ENCODE measurements around the gene POC1A. TPM values are rescaled to one million over a fixed set of nuclear protein-coding genes. Genes with fewer than 3 reads are reported as not detected.
"Not testable (repeated sequence)": the region's sequence is repeated elsewhere in the genome, so short reads cannot be mapped to it uniquely, and the experiment has no call there.

Gene POC1A
- polyA plus RNA-seq, 2 donors = 1.7 to 5.2 TPM

- no peaks in the 10 kb centered on the region for H3K27me3 ChIP-seq (ENCODE audit: control insufficient read depth in 1 of 2, insufficient read depth in 2 of 2, low read length in 2 of 2)
- no peaks in the 10 kb centered on the region for H3K36me3 ChIP-seq (ENCODE audit: control insufficient read depth in 2 of 2, insufficient read depth in 2 of 2, low read length in 1 of 2)
- no peak overlapping the region for H3K27ac ChIP-seq (ENCODE audit: low read depth in 2 of 2, low read length in 1 of 2)
- H3K4me1 ChIP-seq (ENCODE audit: control insufficient read depth in 2 of 2, insufficient read depth in 2 of 2, low read length in 1 of 2) = peaks cover 0 to 42% of the 10 kb centered on the region in 2 donors
- H3K4me3 ChIP-seq (ENCODE audit: low read depth in 1 of 2, low read length in 2 of 2) = no peak overlapping the region
- H3K9me3 ChIP-seq (ENCODE audit: control insufficient read depth in 2 of 2, insufficient read depth in 1 of 2, low read depth in 1 of 2, low read length in 1 of 2) = no peaks in the 10 kb centered on the region
- WGBS, 2 donors = 80 to 87% methylated on average over 8 of the region's 8 CpGs
Measured at GRCh38 chr3:52040600-52040999, 113.6 kb downstream of the POC1A start.

DNA sequence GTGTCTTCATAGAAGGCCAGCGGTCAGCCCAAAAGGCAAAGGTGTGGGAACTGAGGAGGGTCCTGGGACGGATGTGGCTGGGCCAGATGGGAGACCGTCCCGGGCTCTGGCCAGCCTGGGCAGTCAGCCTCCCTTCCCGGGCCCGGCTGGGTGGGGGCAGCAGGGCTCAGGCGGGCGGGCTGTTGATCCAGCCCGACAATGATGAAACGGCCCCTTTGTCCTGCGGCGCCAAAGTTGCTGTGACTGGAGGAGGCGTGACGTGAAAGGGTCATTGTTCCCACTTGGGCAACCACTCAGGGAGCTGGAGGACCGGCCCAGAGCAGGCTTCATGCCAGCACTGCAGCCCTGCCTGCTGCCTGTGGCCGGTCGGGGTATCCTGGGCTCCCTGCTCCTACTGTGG lies 114.4 kb downstream of the POC1A start:
- no peaks in the 10 kb centered on the region for H3K36me3 ChIP-seq (ENCODE audit: control insufficient read depth in 2 of 2, insufficient read depth in 2 of 2, low read length in 1 of 2)
- H3K9me3 ChIP-seq (ENCODE audit: control insufficient read depth in 2 of 2, insufficient read depth in 1 of 2, low read depth in 1 of 2, low read length in 1 of 2) = no peaks in the 10 kb centered on the region
- no peak overlapping the region for H3K4me3 ChIP-seq (ENCODE audit: low read depth in 1 of 2, low read length in 2 of 2)
- H3K4me1 ChIP-seq (ENCODE audit: control insufficient read depth in 2 of 2, insufficient read depth in 2 of 2, low read length in 1 of 2) = peaks cover 0 to 34% of the 10 kb centered on the region in 2 donors
- 40 to 45% methylated on average over 17 of the region's 17 CpGs for WGBS, 2 donors
- peak overlapping the region in 1 of 2 donors; percentile 5 for H3K27ac ChIP-seq (ENCODE audit: low read depth in 2 of 2, low read length in 1 of 2)
- no peaks in the 10 kb centered on the region for H3K27me3 ChIP-seq (ENCODE audit: control insufficient read depth in 1 of 2, insufficient read depth in 2 of 2, low read length in 2 of 2)

DNA sequence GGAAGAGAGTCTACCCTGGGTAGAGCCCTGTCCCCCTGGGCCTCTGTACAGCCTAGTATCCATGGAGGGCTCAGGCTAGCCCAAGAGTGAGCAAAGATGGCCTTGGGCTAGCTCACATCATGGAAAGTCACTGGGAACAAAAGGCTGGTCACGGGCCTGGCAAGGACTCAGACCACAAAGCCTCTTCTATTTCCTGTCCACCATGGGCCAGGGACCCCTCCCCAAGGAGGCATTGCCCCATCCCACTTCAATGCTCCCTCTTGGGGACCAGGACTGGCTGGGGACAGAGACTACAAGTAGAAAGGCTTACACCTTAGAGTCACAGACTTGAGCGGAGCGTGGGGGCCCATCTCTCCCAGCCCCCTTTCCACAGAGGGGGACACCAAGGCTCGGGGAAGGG lies 114.8 kb downstream of the POC1A start:
- Histone ChIP-seq H3K27ac (ENCODE audit: low read depth in 2 of 2, low read length in 1 of 2) (peak overlapping the region in 1 of 2 donors; percentile 5), H3K27me3 (ENCODE audit: control insufficient read depth in 1 of 2, insufficient read depth in 2 of 2, low read length in 2 of 2) (no peaks in the 10 kb centered on the region), H3K9me3 (ENCODE audit: control insufficient read depth in 2 of 2, insufficient read depth in 1 of 2, low read depth in 1 of 2, low read length in 1 of 2) (no peaks in the 10 kb centered on the region), H3K4me3 (ENCODE audit: low read depth in 1 of 2, low read length in 2 of 2) (no peak overlapping the region), H3K4me1 (ENCODE audit: control insufficient read depth in 2 of 2, insufficient read depth in 2 of 2, low read length in 1 of 2) (peaks cover 0 to 33% of the 10 kb centered on the region in 2 donors), H3K36me3 (ENCODE audit: control insufficient read depth in 2 of 2, insufficient read depth in 2 of 2, low read length in 1 of 2) (no peaks in the 10 kb centered on the region)
- WGBS, 2 donors = 81 to 84% methylated on average over 4 of the region's 4 CpGs

- H3K9me3 ChIP-seq (ENCODE audit: control insufficient read depth in 2 of 2, insufficient read depth in 1 of 2, low read depth in 1 of 2, low read length in 1 of 2) = no peaks in the 10 kb centered on the region
- H3K4me3 ChIP-seq (ENCODE audit: low read depth in 1 of 2, low read length in 2 of 2) = no peak overlapping the region
- peaks cover 0 to 28% of the 10 kb centered on the region in 2 donors for H3K4me1 ChIP-seq (ENCODE audit: control insufficient read depth in 2 of 2, insufficient read depth in 2 of 2, low read length in 1 of 2)
- H3K27ac ChIP-seq (ENCODE audit: low read depth in 2 of 2, low read length in 1 of 2) = no peak overlapping the region
- H3K27me3 ChIP-seq (ENCODE audit: control insufficient read depth in 1 of 2, insufficient read depth in 2 of 2, low read length in 2 of 2) = no peaks in the 10 kb centered on the region
- H3K36me3 ChIP-seq (ENCODE audit: control insufficient read depth in 2 of 2, insufficient read depth in 2 of 2, low read length in 1 of 2) = no peaks in the 10 kb centered on the region
- 40 to 76% methylated on average over 6 of the region's 6 CpGs for WGBS, 2 donors
Measured at GRCh38 chr3:52038227-52038626, 116.0 kb downstream of the POC1A start.

DNA sequence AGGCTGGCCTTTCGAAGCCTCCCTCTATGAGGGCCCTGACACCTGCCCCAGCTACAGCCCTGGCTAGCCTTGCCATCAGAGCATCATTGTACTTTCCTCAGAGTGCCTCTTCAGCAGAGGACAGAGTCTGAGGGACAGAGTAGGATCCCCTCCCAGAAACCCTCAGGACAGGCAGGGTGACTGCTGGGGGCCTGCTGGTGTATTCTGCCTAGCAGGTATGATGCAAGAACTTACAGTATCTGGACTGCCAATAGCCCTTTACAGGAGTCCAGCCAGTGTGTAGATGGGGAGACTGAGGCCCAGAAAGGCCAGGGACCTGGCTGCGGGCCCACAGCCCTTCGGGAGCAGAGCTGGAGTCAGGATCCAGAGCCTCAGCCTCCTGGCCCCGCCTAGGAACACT lies 116.9 kb downstream of the POC1A start:
- Histone ChIP-seq H3K27me3 (ENCODE audit: control insufficient read depth in 1 of 2, insufficient read depth in 2 of 2, low read length in 2 of 2) (no peaks in the 10 kb centered on the region), H3K27ac (ENCODE audit: low read depth in 2 of 2, low read length in 1 of 2) (no peak overlapping the region), H3K4me3 (ENCODE audit: low read depth in 1 of 2, low read length in 2 of 2) (no peak overlapping the region), H3K4me1 (ENCODE audit: control insufficient read depth in 2 of 2, insufficient read depth in 2 of 2, low read length in 1 of 2) (peaks cover 0 to 35% of the 10 kb centered on the region in 2 donors), H3K9me3 (ENCODE audit: control insufficient read depth in 2 of 2, insufficient read depth in 1 of 2, low read depth in 1 of 2, low read length in 1 of 2) (no peaks in the 10 kb centered on the region), H3K36me3 (ENCODE audit: control insufficient read depth in 2 of 2, insufficient read depth in 2 of 2, low read length in 1 of 2) (no peaks in the 10 kb centered on the region)
- WGBS, 2 donors = 78 to 87% methylated on average over 4 of the region's 4 CpGs

DNA sequence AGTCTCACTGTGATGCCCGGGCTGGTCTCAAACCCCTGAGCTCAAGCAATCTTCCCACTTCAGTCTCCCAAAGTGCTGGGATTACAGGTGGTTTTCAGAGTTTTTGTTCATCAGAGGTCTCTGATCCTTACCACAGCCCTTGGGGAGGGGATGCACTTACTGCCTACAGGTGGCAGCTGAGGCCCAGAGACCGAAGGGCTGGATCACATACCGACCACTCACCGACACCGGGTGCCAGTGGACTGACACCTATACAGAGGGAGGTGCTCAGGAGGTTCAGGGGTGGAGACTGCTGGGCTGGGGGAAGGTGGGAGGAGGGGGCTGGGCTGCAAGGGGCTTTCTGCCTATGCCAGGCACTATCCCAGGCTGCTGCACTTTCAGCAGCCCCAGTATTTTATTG lies 117.4 kb downstream of the POC1A start:
- Histone ChIP-seq H3K4me1 (ENCODE audit: control insufficient read depth in 2 of 2, insufficient read depth in 2 of 2, low read length in 1 of 2) (peaks cover 0 to 35% of the 10 kb centered on the region in 2 donors), H3K4me3 (ENCODE audit: low read depth in 1 of 2, low read length in 2 of 2) (no peak overlapping the region), H3K27me3 (ENCODE audit: control insufficient read depth in 1 of 2, insufficient read depth in 2 of 2, low read length in 2 of 2) (no peaks in the 10 kb centered on the region), H3K36me3 (ENCODE audit: control insufficient read depth in 2 of 2, insufficient read depth in 2 of 2, low read length in 1 of 2) (no peaks in the 10 kb centered on the region), H3K9me3 (ENCODE audit: control insufficient read depth in 2 of 2, insufficient read depth in 1 of 2, low read depth in 1 of 2, low read length in 1 of 2) (no peaks in the 10 kb centered on the region), H3K27ac (ENCODE audit: low read depth in 2 of 2, low read length in 1 of 2) (no peak overlapping the region)
- WGBS, 2 donors = 42 to 48% methylated on average over 5 of the region's 5 CpGs

- no peaks in the 10 kb centered on the region for H3K9me3 ChIP-seq (ENCODE audit: control insufficient read depth in 2 of 2, insufficient read depth in 1 of 2, low read depth in 1 of 2, low read length in 1 of 2)
- H3K36me3 ChIP-seq (ENCODE audit: control insufficient read depth in 2 of 2, insufficient read depth in 2 of 2, low read length in 1 of 2) = no peaks in the 10 kb centered on the region
- H3K4me1 ChIP-seq (ENCODE audit: control insufficient read depth in 2 of 2, insufficient read depth in 2 of 2, low read length in 1 of 2) = peaks cover 0 to 35% of the 10 kb centered on the region in 2 donors
- no peak overlapping the region for H3K27ac ChIP-seq (ENCODE audit: low read depth in 2 of 2, low read length in 1 of 2)
- no peak overlapping the region for H3K4me3 ChIP-seq (ENCODE audit: low read depth in 1 of 2, low read length in 2 of 2)
- H3K27me3 ChIP-seq (ENCODE audit: control insufficient read depth in 1 of 2, insufficient read depth in 2 of 2, low read length in 2 of 2) = no peaks in the 10 kb centered on the region
- WGBS, 2 donors = 55 to 66% methylated on average over 5 of the region's 5 CpGs
Measured at GRCh38 chr3:52036222-52036694, 118.0 kb downstream of the POC1A start.

DNA sequence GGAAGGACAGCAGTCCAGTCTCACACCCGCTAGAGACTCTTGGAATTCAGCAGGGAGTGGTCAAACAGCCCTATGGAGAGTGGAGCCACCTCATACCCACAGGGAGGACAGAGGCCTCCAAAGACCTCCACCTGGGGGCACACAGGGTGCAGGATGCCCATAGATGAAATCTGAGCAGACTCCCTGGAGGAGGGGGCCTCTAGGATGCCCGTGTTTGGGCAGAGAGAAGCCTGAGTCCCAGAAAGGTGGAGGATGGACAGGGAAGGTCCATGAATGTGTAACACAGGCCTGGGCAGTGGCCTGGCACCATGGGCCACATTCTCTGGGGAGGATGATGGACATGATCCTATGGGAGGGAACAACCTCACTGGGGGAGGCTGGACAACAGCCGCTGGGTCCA lies 119.6 kb downstream of the POC1A start:
- no peak overlapping the region for H3K27ac ChIP-seq (ENCODE audit: low read depth in 2 of 2, low read length in 1 of 2)
- H3K4me1 ChIP-seq (ENCODE audit: control insufficient read depth in 2 of 2, insufficient read depth in 2 of 2, low read length in 1 of 2) = peaks cover under 1 to 37% of the 10 kb centered on the region in 2 donors
- H3K4me3 ChIP-seq (ENCODE audit: low read depth in 1 of 2, low read length in 2 of 2) = no peak overlapping the region
- H3K9me3 ChIP-seq (ENCODE audit: control insufficient read depth in 2 of 2, insufficient read depth in 1 of 2, low read depth in 1 of 2, low read length in 1 of 2) = no peaks in the 10 kb centered on the region
- H3K27me3 ChIP-seq (ENCODE audit: control insufficient read depth in 1 of 2, insufficient read depth in 2 of 2, low read length in 2 of 2) = no peaks in the 10 kb centered on the region
- 83 to 95% methylated on average over 3 of the region's 3 CpGs for whole genome bisulfite sequencing, 2 donors
- no peaks in the 10 kb centered on the region for H3K36me3 ChIP-seq (ENCODE audit: control insufficient read depth in 2 of 2, insufficient read depth in 2 of 2, low read length in 1 of 2)

GRCh38 chr3:52034212-52034611 lies 120.0 kb downstream of the POC1A start:
- Histone ChIP-seq H3K9me3 (ENCODE audit: control insufficient read depth in 2 of 2, insufficient read depth in 1 of 2, low read depth in 1 of 2, low read length in 1 of 2) (no peaks in the 10 kb centered on the region), H3K27ac (ENCODE audit: low read depth in 2 of 2, low read length in 1 of 2) (no peak overlapping the region), H3K36me3 (ENCODE audit: control insufficient read depth in 2 of 2, insufficient read depth in 2 of 2, low read length in 1 of 2) (no peaks in the 10 kb centered on the region), H3K4me3 (ENCODE audit: low read depth in 1 of 2, low read length in 2 of 2) (no peak overlapping the region), H3K4me1 (ENCODE audit: control insufficient read depth in 2 of 2, insufficient read depth in 2 of 2, low read length in 1 of 2) (peaks cover 4 to 32% of the 10 kb centered on the region in 2 donors), H3K27me3 (ENCODE audit: control insufficient read depth in 1 of 2, insufficient read depth in 2 of 2, low read length in 2 of 2) (no peaks in the 10 kb centered on the region)
- WGBS, 2 donors = 88 to 91% methylated on average over 5 of the region's 5 CpGs

DNA sequence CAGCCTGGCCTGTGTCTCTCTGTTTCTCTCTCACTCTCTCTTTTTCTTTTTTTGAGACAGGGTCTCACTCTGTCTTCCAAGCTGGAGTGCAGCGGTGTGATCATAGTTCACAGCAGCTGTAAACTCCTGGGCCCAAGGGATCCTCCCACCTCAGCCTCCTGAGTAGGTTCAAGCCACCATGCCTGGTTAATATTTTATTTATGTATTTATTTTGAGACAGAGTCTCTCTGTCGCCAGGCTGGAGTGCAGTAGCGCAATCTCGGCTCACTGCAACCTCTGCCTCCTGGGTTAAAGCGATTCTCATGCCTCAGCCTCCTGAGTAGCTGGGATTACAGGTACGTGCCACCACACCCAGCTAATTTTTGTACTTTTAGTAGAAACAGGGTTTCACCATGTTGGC lies 120.5 kb downstream of the POC1A start:
- H3K4me1 ChIP-seq (ENCODE audit: control insufficient read depth in 2 of 2, insufficient read depth in 2 of 2, low read length in 1 of 2) = peaks cover 4 to 32% of the 10 kb centered on the region in 2 donors

More for the DNA sequence above, 120.5 kb downstream of the POC1A start:
- H3K4me3 ChIP-seq (ENCODE audit: low read depth in 1 of 2, low read length in 2 of 2); H3K27me3 ChIP-seq (ENCODE audit: control insufficient read depth in 1 of 2, insufficient read depth in 2 of 2, low read length in 2 of 2); H3K9me3 ChIP-seq (ENCODE audit: control insufficient read depth in 2 of 2, insufficient read depth in 1 of 2, low read depth in 1 of 2, low read length in 1 of 2); H3K36me3 ChIP-seq (ENCODE audit: control insufficient read depth in 2 of 2, insufficient read depth in 2 of 2, low read length in 1 of 2); H3K27ac ChIP-seq (ENCODE audit: low read depth in 2 of 2, low read length in 1 of 2): not testable (repeated sequence)
- WGBS, 2 donors = 90 to 95% methylated on average over 6 of the region's 6 CpGs
